Measurements from ENCODE around the gene PRX.
"Not testable (repeated sequence)": the region's sequence is repeated elsewhere in the genome, so short reads cannot be mapped to it uniquely, and the experiment has no call there.

Gene PRX

GRCh38 chr19:40389404-40390083, 23.6 kb downstream of the PRX start:
- no peak for DNase-seq (ENCODE audit: low read depth)

- no peak for DNase-seq (ENCODE audit: low read depth)
Observed at GRCh38 chr19:40388481-40388880, 24.7 kb downstream of the PRX start.

- DNase-seq (ENCODE audit: low read depth), result no peak
Observed at GRCh38 chr19:40387155-40387554, 26.0 kb downstream of the PRX start.

- no peak for DNase-seq (ENCODE audit: low read depth)
Observed at GRCh38 chr19:40383668-40384248, 29.4 kb downstream of the PRX start.

GRCh38 chr19:40381321-40381720, 31.9 kb downstream of the PRX start:
- no peak for DNase-seq (ENCODE audit: low read depth)

GRCh38 chr19:40380199-40381037, 32.8 kb downstream of the PRX start:
- no peak for DNase-seq (ENCODE audit: low read depth)

- DNase-seq (ENCODE audit: low read depth), result no peak
Observed at GRCh38 chr19:40379446-40380198, 33.6 kb downstream of the PRX start.

- DNase-seq (ENCODE audit: low read depth), result no peak
Observed at GRCh38 chr19:40378509-40378908, 34.7 kb downstream of the PRX start.

GRCh38 chr19:40377876-40378385, 35.2 kb downstream of the PRX start:
- DNase-seq (ENCODE audit: low read depth), result no peak

GRCh38 chr19:40376286-40376862, 36.8 kb downstream of the PRX start:
- no peak for DNase-seq (ENCODE audit: low read depth)

- DNase-seq (ENCODE audit: low read depth), result no peak
Observed at GRCh38 chr19:40374084-40374483, 39.1 kb downstream of the PRX start.

- DNase-seq (ENCODE audit: low read depth), result no peak
Observed at GRCh38 chr19:40371802-40372122, 41.4 kb downstream of the PRX start.

GRCh38 chr19:40370997-40371801, 42.0 kb downstream of the PRX start:
- DNase-seq (ENCODE audit: low read depth), result no peak

- not testable (repeated sequence) for DNase-seq (ENCODE audit: low read depth)
Observed at GRCh38 chr19:40370253-40370652, 42.9 kb downstream of the PRX start.

GRCh38 chr19:40369797-40370196, 43.4 kb downstream of the PRX start:
- DNase-seq (ENCODE audit: low read depth), result no peak

GRCh38 chr19:40367577-40368434, 45.4 kb downstream of the PRX start:
- DNase-seq (ENCODE audit: low read depth), result no peak

- DNase-seq (ENCODE audit: low read depth), result peak; percentile 58
Observed at GRCh38 chr19:40366697-40367561, 46.2 kb downstream of the PRX start.

GRCh38 chr19:40365613-40366401, 47.4 kb downstream of the PRX start:
- peak; percentile 76 for DNase-seq (ENCODE audit: low read depth)
